AG09319 (cell line): ENCODE measurements around the gene UPF2.

Experiments
- DNase-seq: peaks from one replicate; pipeline ENCODE4 v3.0.0-alpha.2; 2010; ENCODE audit warnings: low read depth; ENCODE audit errors: extremely low read depth
- CTCF ChIP-seq: IDR thresholded peaks from 2 replicates; pipeline ENCODE4 v1.5.1; 2011; ENCODE audit warnings: low read depth, mild to moderate bottlenecking, inconsistent platforms, low read length, moderate library complexity

UPF2 gene, protein sequence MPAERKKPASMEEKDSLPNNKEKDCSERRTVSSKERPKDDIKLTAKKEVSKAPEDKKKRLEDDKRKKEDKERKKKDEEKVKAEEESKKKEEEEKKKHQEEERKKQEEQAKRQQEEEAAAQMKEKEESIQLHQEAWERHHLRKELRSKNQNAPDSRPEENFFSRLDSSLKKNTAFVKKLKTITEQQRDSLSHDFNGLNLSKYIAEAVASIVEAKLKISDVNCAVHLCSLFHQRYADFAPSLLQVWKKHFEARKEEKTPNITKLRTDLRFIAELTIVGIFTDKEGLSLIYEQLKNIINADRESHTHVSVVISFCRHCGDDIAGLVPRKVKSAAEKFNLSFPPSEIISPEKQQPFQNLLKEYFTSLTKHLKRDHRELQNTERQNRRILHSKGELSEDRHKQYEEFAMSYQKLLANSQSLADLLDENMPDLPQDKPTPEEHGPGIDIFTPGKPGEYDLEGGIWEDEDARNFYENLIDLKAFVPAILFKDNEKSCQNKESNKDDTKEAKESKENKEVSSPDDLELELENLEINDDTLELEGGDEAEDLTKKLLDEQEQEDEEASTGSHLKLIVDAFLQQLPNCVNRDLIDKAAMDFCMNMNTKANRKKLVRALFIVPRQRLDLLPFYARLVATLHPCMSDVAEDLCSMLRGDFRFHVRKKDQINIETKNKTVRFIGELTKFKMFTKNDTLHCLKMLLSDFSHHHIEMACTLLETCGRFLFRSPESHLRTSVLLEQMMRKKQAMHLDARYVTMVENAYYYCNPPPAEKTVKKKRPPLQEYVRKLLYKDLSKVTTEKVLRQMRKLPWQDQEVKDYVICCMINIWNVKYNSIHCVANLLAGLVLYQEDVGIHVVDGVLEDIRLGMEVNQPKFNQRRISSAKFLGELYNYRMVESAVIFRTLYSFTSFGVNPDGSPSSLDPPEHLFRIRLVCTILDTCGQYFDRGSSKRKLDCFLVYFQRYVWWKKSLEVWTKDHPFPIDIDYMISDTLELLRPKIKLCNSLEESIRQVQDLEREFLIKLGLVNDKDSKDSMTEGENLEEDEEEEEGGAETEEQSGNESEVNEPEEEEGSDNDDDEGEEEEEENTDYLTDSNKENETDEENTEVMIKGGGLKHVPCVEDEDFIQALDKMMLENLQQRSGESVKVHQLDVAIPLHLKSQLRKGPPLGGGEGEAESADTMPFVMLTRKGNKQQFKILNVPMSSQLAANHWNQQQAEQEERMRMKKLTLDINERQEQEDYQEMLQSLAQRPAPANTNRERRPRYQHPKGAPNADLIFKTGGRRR

DNA sequence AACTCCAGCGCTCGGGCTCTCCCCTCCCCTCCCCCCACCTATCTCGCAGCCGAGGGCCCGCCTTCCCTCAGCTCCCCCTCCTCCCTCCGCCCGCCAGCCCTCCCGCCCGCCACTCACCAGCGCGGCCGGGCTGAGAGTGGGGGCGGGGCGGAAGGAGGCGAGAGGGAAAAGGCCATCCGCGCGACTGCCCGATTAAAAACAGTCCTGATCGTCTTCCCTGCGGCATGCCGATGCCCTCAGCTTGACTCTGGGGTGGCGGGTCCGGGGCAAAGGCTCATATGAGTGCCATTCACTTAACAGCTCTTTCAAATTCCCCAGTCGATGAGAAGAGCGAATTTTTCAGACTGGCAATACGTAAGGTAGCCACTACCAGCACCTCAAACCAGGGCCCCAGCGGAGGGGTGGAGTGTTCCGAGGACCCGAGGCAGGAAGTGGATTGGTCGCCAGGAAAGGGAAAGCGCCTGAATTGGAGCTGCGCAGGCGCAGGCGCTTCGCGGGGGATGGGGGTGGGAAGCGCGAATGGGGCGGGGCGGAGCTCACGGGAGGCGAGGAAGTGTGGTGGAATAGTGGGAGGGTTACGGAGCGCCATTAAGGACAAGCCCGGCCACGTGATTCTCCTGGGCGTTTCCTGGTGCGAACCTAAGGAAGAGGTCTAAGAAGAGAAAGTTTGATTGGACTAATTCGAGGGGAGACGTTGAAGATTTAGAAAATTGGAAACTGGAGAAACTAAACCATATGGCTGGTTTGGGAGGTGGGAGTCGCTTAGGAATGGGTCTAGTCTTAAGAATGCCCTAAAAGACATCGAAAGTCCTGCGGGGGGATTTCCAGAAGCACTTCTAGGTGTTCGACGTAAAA, at the start of gene UPF2:
Gene UPF2, minus strand, starts transcription at position 13 of the 855 bp plus-strand sequence. CDS start 7,386 bp downstream, outside the sequence.
- no peak for TF ChIP-seq CTCF
- DNase-seq: peak; percentile 98

GRCh38 chr10:12091421-12091820, 48.8 kb upstream of the UPF2 start:
- DNase-seq: no peak
- no peak for TF ChIP-seq CTCF

DNA sequence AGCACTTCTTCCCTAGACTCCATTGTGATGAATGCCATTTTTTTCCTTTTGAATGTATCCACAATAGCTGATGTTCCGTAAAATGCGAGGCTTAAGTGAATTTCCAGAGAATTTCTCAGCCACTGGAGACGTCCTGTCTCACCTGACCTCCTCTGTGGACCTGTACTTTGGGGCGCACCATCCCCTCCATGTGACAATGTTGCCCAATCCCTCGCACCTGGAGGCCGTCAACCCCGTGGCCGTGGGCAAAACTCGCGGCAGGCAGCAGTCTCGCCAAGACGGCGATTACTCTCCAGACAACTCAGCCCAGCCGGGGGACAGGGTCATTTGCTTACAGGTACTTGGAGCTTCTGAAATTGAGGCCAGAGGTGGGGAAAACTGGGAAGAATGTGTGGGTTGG, 46.3 kb upstream of the UPF2 start:
- DNase-seq: no peak
- TF ChIP-seq CTCF: no peak

- no peak for TF ChIP-seq CTCF
- DNase-seq: no peak
Observed at GRCh38 chr10:12081879-12082557, 39.4 kb upstream of the UPF2 start.

GRCh38 chr10:12081470-12081869, 38.9 kb upstream of the UPF2 start:
- DNase-seq: no peak

More at GRCh38 chr10:12081470-12081869, 38.9 kb upstream of the UPF2 start:
- TF ChIP-seq CTCF: no peak
